ENCODE results near the gene FAM222B. TPM values are rescaled to one million over a fixed set of nuclear protein-coding genes. Genes with fewer than 3 reads are reported as not detected.
"Not testable (repeated sequence)": the region's sequence is repeated elsewhere in the genome, so short reads cannot be mapped to it uniquely, and the experiment has no call there.

Gene FAM222B
- total RNA-seq, 1 experiment from 2014 or later, result 4.8 TPM

DNA sequence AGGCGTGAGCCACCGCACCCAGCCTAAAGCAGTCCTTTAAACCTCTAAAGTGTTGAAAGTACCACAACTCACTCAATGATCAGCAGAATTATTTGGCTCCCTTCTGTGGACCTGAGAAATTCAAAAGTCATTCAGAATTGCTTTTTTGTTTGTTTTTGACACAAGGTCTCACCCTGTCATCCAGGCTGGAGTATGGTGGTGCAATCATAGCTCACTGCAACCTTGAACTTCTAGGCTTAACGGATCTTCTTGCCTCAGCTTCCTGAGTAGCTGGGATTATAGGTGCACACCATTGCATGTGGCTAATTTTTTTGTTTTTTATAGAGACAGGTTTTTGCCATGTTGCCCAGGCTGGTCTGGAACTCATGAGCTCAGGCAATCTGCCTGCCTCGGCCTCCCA, 54.5 kb downstream of the FAM222B start:
- BruUV-seq (replicated peaks), result no TSS peak
- Histone ChIP-seq H3K4me3 (ENCODE audit: low read length) (no peak overlapping the region), H3F3A (ENCODE audit: low read length, unreplicated experiment) (no peaks in the 10 kb centered on the region), H3K4me2 (ENCODE audit: low read length) (no peak overlapping the region), H2AFZ (ENCODE audit: low read length) (no peak overlapping the region), H3K9me2 (replicated peaks; ENCODE audit: low read length) (no peaks in the 10 kb centered on the region), H3K27me3 (ENCODE audit: low read length) (no peaks in the 10 kb centered on the region), H3K4me1 (ENCODE audit: insufficient read depth, low read length) (no peaks in the 10 kb centered on the region), H3K27ac (ENCODE audit: low read length) (no peak overlapping the region), H3K9me3 (ENCODE audit: low read length) (no peaks in the 10 kb centered on the region), H3K79me2 (ENCODE audit: low read length) (0 out of 2 replicates have a peak, but pooled peaks cover under 1% of the 10 kb centered on the region), H4K20me1 (ENCODE audit: low read length) (no peaks in the 10 kb centered on the region), H3K36me3 (ENCODE audit: low read depth, low read length) (no peaks in the 10 kb centered on the region), H3K9ac (ENCODE audit: low read length) (no peak overlapping the region)
- intact Hi-C loops (cut with micrococcal nuclease), result no loop called here
- ChIA-PET POLR2A (ENCODE audit: unreplicated experiment) (no interaction called here), CTCF (no interaction called here)
- no peak for DNase-seq
- no peak for ATAC-seq
- TF ChIP-seq, protein P1, sequence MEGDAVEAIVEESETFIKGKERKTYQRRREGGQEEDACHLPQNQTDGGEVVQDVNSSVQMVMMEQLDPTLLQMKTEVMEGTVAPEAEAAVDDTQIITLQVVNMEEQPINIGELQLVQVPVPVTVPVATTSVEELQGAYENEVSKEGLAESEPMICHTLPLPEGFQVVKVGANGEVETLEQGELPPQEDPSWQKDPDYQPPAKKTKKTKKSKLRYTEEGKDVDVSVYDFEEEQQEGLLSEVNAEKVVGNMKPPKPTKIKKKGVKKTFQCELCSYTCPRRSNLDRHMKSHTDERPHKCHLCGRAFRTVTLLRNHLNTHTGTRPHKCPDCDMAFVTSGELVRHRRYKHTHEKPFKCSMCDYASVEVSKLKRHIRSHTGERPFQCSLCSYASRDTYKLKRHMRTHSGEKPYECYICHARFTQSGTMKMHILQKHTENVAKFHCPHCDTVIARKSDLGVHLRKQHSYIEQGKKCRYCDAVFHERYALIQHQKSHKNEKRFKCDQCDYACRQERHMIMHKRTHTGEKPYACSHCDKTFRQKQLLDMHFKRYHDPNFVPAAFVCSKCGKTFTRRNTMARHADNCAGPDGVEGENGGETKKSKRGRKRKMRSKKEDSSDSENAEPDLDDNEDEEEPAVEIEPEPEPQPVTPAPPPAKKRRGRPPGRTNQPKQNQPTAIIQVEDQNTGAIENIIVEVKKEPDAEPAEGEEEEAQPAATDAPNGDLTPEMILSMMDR (conservative IDR thresholded peaks at IDR 0.05; ENCODE audit: low read depth, low read length), result no peak
- TF ChIP-seq EZH2phosphoT487 (IDR thresholded peaks at IDR 0.05; ENCODE audit: borderline replicate concordance, low read length) (no peak), EZH2 (IDR thresholded peaks at IDR 0.05; ENCODE audit: low read length, unreplicated experiment) (no peak)

DNA sequence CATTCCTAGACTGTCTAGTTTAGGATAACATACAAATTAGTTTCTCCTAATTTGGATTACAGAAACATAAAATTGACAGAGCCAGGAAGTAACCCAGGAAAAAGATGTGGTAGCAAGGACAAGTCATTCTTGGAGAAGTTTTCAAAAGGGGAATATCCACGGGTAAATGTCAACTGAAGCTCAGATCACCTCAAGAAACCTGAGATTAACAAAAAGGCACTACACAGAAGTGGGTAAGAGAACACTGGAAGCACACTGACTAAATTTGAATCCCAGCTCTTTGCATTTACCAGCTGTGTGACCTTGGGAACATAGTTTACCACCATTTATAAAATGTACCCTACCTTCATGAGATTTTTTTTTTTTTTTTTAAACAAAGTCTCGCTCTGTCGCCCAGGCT, 59.4 kb downstream of the FAM222B start:
- no peaks in the 10 kb centered on the region for H4K20me1 ChIP-seq (ENCODE audit: low read length)

DNA sequence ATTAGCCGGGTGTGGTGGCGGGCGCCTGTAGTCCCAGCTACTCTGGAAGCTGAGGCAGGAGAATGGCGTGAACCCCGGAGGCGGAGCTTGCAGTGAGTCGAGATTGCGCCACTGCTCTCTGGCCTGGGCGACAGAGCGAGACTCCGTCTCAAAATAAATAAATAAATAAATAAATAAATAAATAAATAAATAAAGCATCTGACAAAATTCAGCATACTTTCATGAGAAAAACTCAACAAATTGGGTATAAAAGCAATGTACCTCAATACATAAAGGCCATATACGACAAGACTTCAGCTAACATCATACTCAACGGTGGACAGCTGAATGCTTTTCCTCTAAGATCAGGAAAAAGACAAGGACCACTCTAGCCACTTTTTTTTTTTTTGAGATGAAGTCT, 63.0 kb downstream of the FAM222B start:
- CTCF ChIA-PET; intact Hi-C loops (cut with micrococcal nuclease); H3K9me2 ChIP-seq (replicated peaks; ENCODE audit: low read length); H2AFZ ChIP-seq (ENCODE audit: low read length); DNase-seq; H3K79me2 ChIP-seq (ENCODE audit: low read length); H3K4me2 ChIP-seq (ENCODE audit: low read length); H3K9ac ChIP-seq (ENCODE audit: low read length); ATAC-seq; H4K20me1 ChIP-seq (ENCODE audit: low read length); H3K27ac ChIP-seq (ENCODE audit: low read length); BruUV-seq (replicated peaks); H3K9me3 ChIP-seq (ENCODE audit: low read length); H3F3A ChIP-seq (ENCODE audit: low read length, unreplicated experiment); H3K4me1 ChIP-seq (ENCODE audit: insufficient read depth, low read length); H3K4me3 ChIP-seq (ENCODE audit: low read length); H3K27me3 ChIP-seq (ENCODE audit: low read length); H3K36me3 ChIP-seq (ENCODE audit: low read depth, low read length); POLR2A ChIA-PET (ENCODE audit: unreplicated experiment): not testable (repeated sequence)

More for the DNA sequence above, 59.4 kb downstream of the FAM222B start:
- Histone ChIP-seq H2AFZ (ENCODE audit: low read length) (no peak overlapping the region), H3K36me3 (ENCODE audit: low read depth, low read length) (no peaks in the 10 kb centered on the region), H3K4me1 (ENCODE audit: insufficient read depth, low read length) (no peaks in the 10 kb centered on the region), H3K4me3 (ENCODE audit: low read length) (no peak overlapping the region), H3K9me3 (ENCODE audit: low read length) (no peaks in the 10 kb centered on the region), H3K27ac (ENCODE audit: low read length) (no peak overlapping the region), H3K4me2 (ENCODE audit: low read length) (no peak overlapping the region), H3K9ac (ENCODE audit: low read length) (no peak overlapping the region), H3F3A (ENCODE audit: low read length, unreplicated experiment) (no peaks in the 10 kb centered on the region), H3K27me3 (ENCODE audit: low read length) (no peaks in the 10 kb centered on the region), H3K9me2 (replicated peaks; ENCODE audit: low read length) (no peaks in the 10 kb centered on the region), H3K79me2 (ENCODE audit: low read length) (peaks cover 9% of the 10 kb centered on the region; the same call in 1 of the 2 replicates)
- no peak for TF ChIP-seq EZH2 (IDR thresholded peaks at IDR 0.05; ENCODE audit: low read length, unreplicated experiment)
- TF ChIP-seq EZH2phosphoT487 (IDR thresholded peaks at IDR 0.05; ENCODE audit: borderline replicate concordance, low read length), result no peak
- TF ChIP-seq, protein P1 (conservative IDR thresholded peaks at IDR 0.05; ENCODE audit: low read depth, low read length), result no peak
- intact Hi-C loops (cut with micrococcal nuclease), result no loop called here
- ChIA-PET CTCF (no interaction called here), POLR2A (ENCODE audit: unreplicated experiment) (no interaction called here)
- DNase-seq, result no peak
- ATAC-seq, result no peak
- no TSS peak for BruUV-seq (replicated peaks)

All from PC-3 (cell line).